Calu3 (cell line): Measurements from ENCODE around the gene PACS2. TPM values are rescaled to one million over a fixed set of nuclear protein-coding genes. Genes with fewer than 3 reads are reported as not detected.

ENCODE experiments used
- BruUV-seq: library from RNA; stranded (reverse); fragments of 400-500 nt; replicated peaks from 2 replicates; lab custom pipeline; 2021; lab: Mats Ljungman, UMichigan
- CTCF ChIA-PET: fragments of 300-600 bp; sonication (Branson Sonifier 250); formaldehyde crosslinking; loops from one replicate; lab custom pipeline; 2022; ENCODE audit warnings: antibody characterized with exemption; lab: Charles Lee
- DNase-seq: peaks from one replicate; pipeline ENCODE4 v3.0.0; 2022
- H3K27ac Mint-ChIP-seq: one replicate; pipeline ENCODE4 v1.8.0; 2022; ENCODE audit warnings: mixed read lengths; ENCODE audit not compliant: unreplicated experiment
- H3K27me3 Mint-ChIP-seq: one replicate; pipeline ENCODE4 v1.8.0; 2022; ENCODE audit warnings: mixed read lengths; ENCODE audit not compliant: unreplicated experiment
- H3K36me3 Mint-ChIP-seq: one replicate; pipeline ENCODE4 v1.8.0; 2022; ENCODE audit warnings: mild to moderate bottlenecking, moderate library complexity, mixed read lengths; ENCODE audit not compliant: insufficient read depth, unreplicated experiment
- H3K4me1 Mint-ChIP-seq: one replicate; pipeline ENCODE4 v1.8.0; 2022; ENCODE audit warnings: mild to moderate bottlenecking, low read depth, mixed read lengths; ENCODE audit not compliant: unreplicated experiment
- H3K4me3 Mint-ChIP-seq: one replicate; pipeline ENCODE4 v1.8.0; 2022; ENCODE audit warnings: mild to moderate bottlenecking, low read depth, moderate library complexity, mixed read lengths; ENCODE audit not compliant: unreplicated experiment
- H3K9me3 Mint-ChIP-seq: one replicate; pipeline ENCODE4 v1.8.0; 2022; ENCODE audit warnings: low read depth, mixed read lengths; ENCODE audit not compliant: unreplicated experiment
- CTCF ChIP-seq: fragments of 200-600 bp; IDR thresholded peaks from one replicate; pipeline ENCODE4 v1.8.0; 2022; ENCODE audit warnings: antibody characterized with exemption; ENCODE audit not compliant: unreplicated experiment
- intact Hi-C: fragments of 100-400 bp; cut with micrococcal nuclease; formaldehyde crosslinking; loops from one replicate; pipeline ENCODE4 v1.10.0; 2022; ENCODE audit not compliant: unreplicated experiment
- total RNA-seq: library from RNA; stranded (reverse); gene quantifications from 2 replicates; pipeline ENCODE4 v1.2.3, GENCODE V29; 2022

PACS2 gene
- total RNA-seq, 1 experiment from 2014 or later: 77.3 TPM

- no peaks in the 10 kb centered on the region for H3K9me3 Mint-ChIP-seq
- H3K27ac Mint-ChIP-seq: no peak overlapping the region
- TF ChIP-seq CTCF: no peak
- no peak for DNase-seq
- peaks cover 10% of the 10 kb centered on the region for H3K36me3 Mint-ChIP-seq
- H3K4me3 Mint-ChIP-seq: no peak overlapping the region
- intact Hi-C loops: no loop called here
- no peaks in the 10 kb centered on the region for H3K27me3 Mint-ChIP-seq
- BruUV-seq: no TSS peak
- peaks cover 9% of the 10 kb centered on the region for H3K4me1 Mint-ChIP-seq
- CTCF ChIA-PET: no interaction called here
Observed at GRCh38 chr14:105271224-105271890, 43.2 kb upstream of the PACS2 start.

DNA sequence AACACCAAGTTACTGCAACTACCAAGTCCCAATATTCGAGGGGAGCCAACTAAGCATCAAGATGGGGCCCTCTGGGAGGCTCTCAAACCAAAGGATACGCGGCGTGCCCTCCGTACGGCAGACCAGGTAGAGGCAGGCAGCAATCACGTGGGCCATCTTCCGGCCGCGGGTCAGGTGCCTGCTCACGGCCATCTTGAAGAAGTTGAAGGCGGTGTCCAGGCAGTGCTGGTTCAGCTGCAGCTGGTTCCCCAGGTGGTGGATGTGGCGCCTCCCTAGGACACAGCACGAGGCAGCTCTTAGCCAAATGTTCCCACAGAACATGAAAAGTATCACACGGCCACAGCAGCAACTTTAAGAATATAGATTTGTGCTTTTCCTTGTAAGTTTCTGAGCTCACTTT lies 41.9 kb upstream of the PACS2 start:
- CTCF ChIA-PET: no interaction called here
- no TSS peak for BruUV-seq
- no peak overlapping the region for H3K4me3 Mint-ChIP-seq
- H3K9me3 Mint-ChIP-seq: no peaks in the 10 kb centered on the region
- peaks cover 9% of the 10 kb centered on the region for H3K4me1 Mint-ChIP-seq
- H3K27ac Mint-ChIP-seq: no peak overlapping the region
- H3K36me3 Mint-ChIP-seq: peaks cover 10% of the 10 kb centered on the region
- TF ChIP-seq CTCF: no peak
- DNase-seq: no peak
- intact Hi-C loops: no loop called here
- H3K27me3 Mint-ChIP-seq: no peaks in the 10 kb centered on the region

DNA sequence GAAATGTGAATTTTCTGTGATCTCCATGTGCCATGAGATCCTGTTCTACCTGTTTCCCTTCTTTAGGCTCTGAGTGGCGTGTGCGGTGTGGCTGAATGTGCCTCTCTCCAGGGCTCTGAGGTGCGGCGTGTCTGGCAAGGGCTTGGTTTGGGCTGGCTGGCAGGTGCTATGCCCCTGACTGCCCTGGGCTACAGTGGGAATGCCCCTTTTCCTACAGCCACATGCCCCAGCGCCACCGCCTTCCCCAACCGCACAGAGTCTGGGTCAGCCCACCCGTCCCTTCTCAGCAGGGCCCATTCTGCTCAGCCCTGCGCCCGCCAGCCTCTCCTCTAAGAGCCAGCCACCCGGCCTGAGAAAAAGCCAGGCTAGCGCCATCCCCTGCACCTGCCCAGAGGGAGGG lies 41.5 kb upstream of the PACS2 start:
- Mint-ChIP-seq H3K4me3 (no peak overlapping the region), H3K36me3 (peaks cover 10% of the 10 kb centered on the region), H3K27ac (no peak overlapping the region), H3K4me1 (peaks cover 9% of the 10 kb centered on the region), H3K9me3 (no peaks in the 10 kb centered on the region), H3K27me3 (no peaks in the 10 kb centered on the region)
- intact Hi-C loops: no loop called here
- TF ChIP-seq CTCF: no peak
- no peak for DNase-seq
- CTCF ChIA-PET: no interaction called here
- no TSS peak for BruUV-seq

GRCh38 chr14:105274637-105275036 lies 39.9 kb upstream of the PACS2 start:
- BruUV-seq: no TSS peak
- H3K36me3 Mint-ChIP-seq: peaks cover 6% of the 10 kb centered on the region
- H3K9me3 Mint-ChIP-seq: no peaks in the 10 kb centered on the region
- CTCF ChIA-PET: no interaction called here
- TF ChIP-seq CTCF: no peak
- no peaks in the 10 kb centered on the region for H3K27me3 Mint-ChIP-seq
- peaks cover 9% of the 10 kb centered on the region for H3K4me1 Mint-ChIP-seq
- H3K27ac Mint-ChIP-seq: no peak overlapping the region
- DNase-seq: no peak
- intact Hi-C loops: no loop called here
- H3K4me3 Mint-ChIP-seq: no peak overlapping the region
